HCEC 1CT (cell line): ENCODE data around the gene RANBP3.
"Not testable (repeated sequence)": the region's sequence is repeated elsewhere in the genome, so short reads cannot be mapped to it uniquely, and the experiment has no call there.

ENCODE experiments used
- DNase-seq: peaks from one replicate; pipeline ENCODE4 v3.0.0-alpha.2; 2017

RANBP3 gene

DNA sequence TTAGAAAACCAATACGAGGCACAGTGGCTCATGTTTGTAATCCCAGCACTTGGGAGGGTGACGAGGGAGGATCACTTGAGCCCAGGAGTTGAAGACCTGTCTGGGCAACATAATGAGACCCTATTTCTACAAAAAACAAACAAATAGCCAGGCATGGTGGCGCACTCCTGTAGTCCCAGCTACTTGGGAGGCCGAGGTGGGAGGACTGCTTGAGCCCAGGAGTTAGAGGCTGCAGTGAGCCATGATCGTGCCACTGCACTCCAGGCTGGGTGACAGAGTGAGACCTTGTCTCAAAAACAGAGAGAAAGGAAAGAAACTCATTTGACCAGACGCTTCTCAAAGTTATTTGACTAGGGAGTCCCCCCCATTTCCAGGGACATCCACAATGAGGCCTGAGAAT is 14.7 kb downstream of the RANBP3 start:
- DNase-seq = not testable (repeated sequence)

DNA sequence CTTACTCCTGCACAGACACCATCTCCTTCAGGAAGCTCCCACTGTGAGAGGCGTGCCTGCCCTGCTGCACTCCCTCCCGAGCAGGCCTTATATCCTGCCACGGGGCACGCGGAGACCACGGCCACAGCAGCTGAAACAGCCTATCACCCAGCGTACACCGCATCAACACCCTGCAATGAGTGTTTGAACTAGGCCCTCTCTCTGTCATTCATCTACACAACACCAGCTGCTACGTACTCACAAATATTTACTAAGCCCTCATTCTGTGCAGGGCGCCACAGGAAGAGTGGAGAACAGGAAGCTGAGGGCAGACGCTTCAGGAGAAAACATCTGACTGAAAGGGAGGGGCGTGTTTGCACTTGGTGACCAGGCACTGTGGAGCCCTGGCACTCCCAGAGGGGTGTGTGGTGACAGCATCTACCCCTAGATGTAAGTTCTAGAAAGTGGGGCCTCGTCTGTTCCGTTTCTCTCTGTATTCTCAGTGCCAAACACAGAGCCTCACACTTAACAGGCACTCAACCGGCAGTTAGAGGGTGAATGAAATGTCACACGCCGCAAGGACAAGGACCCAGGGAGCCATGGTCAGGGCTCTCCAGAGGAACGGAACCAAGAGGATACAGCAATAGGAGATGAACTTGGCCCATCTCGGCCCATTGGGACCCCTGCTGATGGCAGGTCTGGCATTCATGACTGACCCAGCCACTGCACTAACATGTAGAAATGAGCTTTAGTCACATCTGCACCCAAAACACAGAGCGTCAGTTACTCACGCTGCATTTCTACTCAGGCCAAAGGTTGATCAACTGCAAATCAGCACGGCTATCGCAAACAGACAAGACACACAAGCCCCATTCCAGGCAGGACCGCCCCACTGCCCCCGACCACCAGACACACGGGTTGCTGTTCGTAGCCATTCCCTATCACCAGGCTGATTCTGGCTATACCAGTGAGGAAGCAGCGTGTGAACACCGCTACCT is 15.7 kb downstream of the RANBP3 start:
- peak; percentile 60 for DNase-seq

DNA sequence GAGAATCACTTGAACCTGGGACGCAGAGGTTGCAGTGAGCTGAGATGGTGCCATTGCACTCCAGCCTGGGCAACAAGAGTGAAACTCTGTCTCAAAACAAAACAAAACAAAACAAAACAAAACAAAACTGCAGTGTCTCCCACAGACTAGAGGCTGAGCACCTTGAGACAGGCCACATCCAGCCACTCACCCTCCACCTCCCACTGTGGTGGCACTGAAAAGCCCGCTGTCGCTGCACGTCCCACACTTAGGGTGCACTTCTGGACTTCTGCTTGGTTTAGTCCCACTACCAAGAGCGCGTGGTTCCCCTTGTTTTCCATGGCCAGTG is 16.3 kb downstream of the RANBP3 start:
- not testable (repeated sequence) for DNase-seq

DNA sequence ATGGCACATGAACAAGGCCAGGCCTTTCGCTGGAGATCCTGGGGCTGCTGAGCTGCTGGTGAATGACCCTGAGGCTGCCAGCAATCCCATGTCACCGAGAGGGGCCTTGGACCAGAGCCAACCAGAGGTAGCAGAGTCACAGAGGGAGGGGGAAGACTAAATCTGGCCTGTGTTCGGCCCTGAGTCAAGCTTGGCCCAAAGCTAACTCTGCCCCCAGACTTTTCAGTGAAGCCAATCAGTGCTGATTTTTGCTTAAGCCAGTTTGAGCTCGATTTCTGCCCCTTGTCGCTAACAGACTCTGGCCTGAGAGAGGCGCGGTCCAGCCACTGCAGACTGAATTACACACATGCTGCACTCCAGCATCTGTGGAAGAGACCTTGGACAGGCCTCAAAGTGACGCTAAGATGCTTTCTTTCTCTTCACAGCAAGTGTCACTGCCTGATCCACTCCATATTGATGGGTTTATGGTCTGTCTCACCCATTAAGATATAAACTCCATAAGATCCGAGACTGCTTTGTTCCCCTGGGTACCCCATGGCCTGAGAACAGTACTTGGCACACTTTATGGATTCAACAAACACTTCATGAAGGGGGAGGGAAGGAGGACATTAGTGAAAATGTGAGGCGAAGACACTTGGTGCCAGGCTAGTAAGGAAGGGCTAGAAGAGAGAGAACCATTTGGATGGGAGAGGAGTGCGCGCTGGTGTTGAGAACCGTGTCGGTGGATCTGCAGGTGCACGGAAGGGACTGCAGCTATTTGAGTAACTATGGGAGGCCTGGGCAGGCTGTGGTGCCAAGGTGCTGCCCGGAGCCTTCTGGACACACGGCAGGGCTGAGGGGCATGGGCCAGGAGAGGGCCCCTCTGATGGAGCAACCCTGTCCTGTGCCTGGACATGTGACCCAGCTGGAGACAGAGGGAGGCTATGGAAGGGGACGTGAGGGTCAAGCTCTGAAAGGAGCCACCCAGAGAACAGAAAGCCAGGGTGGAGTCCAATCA is 17.6 kb downstream of the RANBP3 start:
- no peak for DNase-seq

DNA sequence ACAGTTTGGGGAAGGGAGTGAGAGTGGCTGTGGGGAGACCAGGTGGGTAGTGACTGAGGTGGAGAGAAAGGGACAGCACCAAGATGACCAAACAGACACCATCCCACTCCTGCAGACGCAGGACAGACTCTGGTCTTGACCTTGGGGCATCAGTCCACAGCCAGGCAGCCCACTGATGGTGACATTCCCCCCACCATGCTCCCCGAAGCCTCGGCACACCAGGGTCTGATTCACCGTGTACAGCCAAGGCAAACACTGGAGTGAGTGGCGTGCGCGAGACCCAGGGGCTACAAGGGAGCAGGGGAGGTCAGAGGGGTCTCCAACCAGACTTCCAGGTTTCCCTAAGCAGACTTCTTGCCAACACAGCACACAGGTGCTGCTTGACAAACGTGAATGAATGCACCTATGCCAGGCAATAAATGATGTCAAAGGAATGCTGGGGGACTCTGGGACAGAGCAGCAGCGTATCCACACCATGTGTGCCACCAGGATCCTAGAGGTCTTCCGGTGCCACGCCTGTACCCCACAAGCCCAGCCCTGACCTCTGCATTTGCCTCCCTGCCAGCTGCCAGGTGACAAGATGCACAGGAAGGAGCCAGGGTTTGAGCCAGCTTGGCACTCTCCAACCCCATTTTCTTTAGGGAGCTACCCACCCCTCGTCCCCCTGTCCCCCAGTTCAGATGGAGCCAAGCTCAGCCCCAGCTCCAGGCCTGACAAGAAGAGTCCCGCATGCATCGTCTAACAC is 18.5 kb downstream of the RANBP3 start:
- no peak for DNase-seq

DNA sequence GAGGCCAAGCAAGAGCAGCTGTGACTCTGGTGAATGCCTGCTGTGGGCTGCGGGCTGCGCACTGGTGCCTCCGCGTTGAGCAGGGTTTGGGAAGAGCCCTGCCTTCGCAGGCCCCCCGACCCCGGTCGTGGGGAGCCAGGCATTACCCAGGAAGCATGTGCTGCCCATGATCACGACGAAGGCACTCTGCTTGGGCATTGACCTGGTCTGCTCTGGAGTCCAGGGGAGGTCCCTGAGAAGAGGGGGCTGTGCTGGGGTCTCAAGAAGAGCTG is 19.2 kb downstream of the RANBP3 start:
- DNase-seq = no peak

DNA sequence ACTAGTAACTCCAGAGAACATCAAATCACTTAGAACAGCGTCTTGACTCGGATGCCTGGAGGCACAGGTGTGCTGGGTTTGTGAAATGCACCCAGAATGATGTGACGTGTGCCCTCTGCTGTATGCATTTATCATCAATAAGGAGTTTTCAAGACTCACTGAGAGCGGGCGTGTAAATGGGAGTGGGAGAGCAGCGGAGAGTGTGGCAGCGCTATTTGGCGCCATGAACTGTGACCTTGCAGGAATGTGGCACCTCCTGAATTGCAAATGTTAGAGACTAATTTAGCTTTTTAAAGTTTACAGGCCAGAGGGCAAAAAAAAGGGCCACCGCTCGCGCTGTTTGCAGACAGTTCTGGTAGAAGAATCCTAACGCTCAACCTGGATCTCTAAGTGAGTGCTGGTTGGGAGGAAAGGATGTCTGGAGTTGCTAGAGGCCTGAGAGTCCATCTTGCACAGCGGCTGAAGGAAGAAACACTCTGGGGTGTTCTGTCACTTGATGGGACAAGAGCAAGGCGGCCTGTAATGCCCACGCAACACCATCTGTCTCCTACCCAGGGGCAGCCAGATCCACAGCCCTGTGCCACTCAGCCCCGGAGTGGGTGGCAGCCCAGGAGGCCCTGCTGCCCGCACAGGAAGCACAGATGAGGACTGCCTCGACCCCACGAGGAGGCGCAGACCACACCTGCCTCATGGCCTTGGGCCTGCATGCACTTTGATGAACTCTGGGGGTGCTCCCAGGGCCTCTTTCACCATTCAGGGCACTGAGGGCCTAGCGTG is 19.7 kb downstream of the RANBP3 start:
- DNase-seq = no peak

DNA sequence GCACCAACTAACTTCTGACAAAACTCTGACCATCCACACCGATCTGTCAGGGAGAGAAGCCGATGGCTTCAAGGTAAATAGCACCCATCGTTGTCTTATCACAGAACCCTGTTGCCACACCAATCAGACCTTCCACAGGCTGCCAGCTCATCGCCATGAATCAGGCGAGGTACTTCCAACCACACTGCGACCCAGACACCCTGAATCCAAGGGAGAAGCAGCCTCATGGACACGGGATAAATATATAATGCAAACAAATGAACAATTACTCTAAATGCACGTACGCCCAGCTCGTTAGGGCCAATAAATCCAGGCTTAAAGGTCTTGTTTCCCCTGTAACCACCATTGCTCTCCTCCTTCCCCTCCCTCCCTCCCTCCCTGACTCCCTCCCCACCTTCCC is 20.8 kb downstream of the RANBP3 start:
- peak; percentile 47 for DNase-seq

DNA sequence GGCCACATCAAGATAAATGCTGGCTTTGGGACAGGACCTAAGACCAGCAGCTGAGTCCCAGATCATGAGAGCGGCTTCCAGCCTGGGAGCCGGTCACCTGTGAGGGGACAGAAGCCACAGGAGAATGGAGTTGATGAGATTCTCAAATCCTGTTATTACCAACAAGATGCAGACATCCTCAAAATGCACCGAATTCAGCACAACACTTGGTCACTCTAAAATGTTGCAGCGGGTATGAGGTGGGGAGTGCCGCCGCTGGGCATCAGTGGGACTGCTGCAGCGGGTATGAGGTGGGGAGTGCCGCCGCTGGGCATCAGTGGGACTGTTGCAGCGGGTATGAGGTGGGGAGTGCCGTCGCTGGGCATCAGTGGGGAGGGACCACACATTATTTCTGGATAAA is 21.2 kb downstream of the RANBP3 start:
- DNase-seq = no peak

DNA sequence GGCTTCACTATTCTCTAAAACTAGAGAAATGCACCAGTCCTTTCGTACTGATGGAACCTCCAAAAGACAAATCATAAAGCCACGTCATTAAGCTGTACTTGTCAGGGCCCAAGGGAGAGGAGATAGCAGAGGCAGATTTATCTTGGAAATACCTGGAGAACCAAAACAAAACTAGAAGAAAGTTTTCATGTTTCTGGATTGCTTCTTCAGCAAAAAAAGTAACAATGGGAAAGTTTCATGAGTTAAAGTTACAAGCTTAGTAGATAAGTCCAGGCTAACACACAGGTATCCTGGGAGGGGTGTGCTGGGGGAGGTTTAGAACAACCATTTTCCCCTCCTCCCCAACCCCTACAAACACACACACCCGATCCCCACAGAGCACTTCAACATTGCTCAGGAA is 21.6 kb downstream of the RANBP3 start:
- no peak for DNase-seq

DNA sequence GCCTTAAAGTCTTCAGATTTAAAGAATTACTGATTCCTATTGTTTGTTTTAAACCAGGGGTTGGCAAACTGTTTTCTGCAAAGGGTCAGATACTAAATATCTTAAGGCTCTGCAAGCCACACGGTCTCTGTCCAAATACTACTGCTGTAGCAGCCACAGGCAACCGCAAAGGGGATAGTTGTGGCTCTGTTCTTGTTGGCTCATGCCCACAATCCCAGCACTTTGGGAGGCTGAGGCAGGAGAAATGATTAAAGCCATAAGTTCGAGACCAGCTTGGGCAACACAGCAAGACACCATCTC is 22.4 kb downstream of the RANBP3 start:
- no peak for DNase-seq

DNA sequence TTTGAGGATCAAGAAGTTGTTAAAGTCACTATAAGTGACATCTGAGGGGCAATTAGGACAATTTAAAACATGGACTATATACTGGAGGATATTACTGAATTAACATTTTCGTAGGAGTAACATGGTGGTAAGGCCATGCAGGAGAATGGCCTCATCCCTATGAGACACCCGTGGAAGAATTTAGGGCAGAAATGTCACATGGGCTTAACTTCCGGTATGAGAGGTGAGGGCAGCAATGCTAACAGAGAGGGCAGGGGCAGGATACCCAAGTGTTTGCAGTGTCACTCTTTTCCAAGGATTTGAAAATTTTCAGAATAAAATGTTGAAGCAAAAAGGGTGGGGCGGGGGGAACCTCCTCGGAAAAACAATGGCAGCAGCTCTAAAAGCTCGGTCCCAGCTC is 23.6 kb downstream of the RANBP3 start:
- peak; percentile 40 for DNase-seq

DNA sequence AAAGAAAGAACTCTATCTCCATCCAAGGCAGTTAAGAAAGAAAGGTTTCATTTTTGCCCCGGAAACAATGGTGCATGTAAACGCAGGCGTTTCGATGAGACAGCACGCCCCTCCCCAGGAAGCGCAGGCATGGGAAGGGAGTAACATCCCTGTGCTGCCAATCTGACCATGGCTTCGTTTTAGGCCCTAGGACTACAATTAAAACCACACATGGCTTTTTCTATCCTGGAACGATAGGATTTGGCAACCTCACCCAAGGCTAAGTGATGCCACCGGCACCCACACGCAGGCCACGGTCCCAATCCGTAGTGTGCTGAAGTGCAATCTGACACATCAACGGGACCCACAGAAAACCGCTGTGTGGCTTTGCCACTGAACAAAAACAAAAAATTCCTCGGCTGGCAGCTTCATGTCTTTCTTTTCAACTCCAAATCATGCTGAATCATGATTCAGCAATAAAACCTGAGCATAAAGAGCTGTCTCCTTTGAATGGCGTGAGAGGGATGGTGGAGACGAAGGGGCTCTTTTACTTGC is 24.2 kb downstream of the RANBP3 start:
- DNase-seq = no peak

DNA sequence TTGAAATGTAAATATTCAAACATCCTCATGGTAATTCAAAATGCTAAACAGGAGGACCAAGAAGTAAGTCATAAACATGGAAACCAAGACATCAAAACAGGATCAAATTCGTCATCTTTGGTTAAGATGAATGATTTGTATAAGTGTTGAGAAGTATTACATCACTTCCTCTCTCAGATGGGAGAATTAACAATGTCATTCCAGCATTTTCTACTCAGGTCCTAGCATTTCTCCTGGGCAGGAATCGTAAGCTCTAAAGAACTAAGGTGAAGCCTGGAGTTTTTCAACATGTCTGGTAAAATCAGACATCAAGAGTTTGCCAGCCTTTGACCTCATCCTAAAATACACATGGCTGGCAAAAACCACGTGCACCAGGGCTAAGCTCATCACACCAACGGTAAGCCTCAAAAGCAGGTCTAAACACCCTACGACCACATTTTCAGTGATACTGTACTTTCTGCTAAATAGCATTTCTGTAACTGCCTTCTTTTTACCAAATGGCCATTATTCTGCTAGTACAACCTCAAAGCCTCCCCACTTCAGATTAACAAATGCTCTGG is 24.8 kb downstream of the RANBP3 start:
- peak; percentile 41 for DNase-seq

DNA sequence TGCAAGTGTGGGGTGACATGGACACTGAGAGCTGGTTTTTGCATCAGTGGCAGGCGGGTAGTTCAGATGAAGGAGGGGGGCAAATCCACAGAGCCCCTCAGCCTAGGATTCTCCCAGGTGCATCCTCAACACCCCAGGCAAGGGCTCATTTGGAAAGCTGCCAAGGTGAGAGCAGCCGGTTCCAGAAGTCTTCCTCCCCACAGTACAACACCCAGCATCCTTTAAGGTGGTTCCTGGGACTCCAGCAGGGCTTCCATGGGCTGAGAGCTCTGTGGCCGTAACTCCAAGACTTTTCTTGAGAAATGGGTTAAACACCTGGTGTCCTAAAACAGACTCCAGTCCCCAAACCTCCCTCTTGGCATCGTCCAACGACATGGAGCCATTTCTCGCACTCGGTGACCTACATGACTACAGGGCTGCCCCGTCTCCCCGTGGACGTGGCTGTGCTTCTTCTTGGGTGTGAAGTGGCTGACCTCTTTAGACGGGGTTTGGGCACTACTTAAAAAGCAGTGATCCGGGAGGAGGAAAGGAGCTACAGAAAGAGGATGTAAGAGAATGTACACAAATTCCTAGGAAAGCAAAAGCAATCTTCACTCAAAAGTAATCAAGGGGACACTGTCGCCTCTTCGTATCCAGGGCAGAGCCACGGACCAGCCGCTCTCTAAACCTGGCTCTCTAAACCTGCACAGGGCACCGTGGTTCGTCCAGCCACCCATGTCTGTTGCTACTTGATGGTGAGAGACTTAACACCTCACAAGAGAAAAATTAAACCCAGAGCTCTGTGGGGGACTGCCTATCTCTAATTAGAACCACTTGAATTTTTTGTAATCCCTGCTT is 25.5 kb downstream of the RANBP3 start:
- no peak for DNase-seq

DNA sequence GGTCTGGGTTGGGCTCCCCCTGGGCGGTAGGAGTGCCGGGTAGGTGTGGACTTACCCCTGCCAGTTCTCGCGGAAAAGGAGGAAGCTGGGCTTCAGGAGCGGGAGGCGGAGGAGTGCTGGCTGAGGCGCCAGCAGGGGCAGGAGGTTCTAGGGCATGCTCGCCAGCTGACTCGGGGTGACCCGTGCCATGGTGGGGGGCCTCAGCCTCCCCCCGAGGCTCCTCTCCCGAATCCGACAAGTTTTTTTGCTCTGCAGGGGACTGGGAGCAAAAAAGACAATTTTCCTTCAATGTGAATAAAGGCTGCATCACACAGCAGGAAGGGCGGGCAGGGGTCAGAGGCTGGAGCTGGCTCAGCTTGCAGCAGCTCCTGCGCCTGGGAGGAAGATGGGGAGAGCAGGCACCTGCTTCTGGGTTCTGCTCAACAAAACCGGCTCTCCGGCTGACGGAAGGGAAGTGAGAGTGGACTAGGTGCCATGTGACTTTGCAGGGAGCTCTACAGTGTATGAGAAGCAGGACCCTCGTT is 26.5 kb downstream of the RANBP3 start:
- no peak for DNase-seq

DNA sequence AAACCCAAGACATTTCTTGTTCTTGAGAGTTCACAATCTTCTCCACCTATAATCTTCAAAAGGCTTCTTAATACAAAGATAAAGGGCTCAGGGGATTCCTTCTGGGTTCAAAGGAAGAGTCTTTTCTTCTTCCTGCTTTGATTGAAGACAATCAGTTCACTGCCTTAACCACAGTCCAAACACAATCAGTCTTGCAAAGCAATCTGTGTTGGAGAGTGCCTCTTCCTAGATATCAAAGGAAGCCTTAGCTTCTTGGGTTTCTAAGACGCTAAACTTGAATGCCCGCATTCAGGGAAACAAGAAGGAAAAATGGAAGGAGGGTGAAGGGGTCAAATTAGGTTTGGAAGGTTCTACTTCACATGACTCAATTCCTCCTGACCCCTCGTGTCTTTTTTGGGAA is 27.2 kb downstream of the RANBP3 start:
- DNase-seq = no peak

DNA sequence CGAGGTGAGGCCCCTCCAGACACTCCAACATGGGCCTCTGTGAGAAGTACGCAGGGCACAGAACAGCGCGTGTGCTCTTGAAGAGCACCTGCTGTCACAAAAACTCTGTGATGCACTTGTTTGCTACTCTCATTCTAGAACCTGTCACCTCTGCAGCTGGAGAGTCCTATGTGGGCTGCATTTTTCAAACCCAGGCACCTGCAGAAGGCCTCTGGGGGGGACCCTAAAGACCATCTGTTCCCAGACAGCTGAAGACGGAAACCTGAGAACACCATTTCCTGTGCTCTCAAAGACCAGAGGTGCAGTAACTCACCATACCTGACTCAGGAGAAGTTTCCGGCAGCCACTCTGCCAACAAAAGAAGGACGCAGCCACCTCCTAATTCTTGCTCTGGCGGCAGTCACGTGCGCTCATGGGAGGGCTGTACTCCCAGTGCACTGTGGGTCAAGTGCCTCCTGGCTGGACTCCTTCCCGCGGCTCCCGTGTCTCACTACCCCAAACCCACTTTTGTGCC is 28.1 kb downstream of the RANBP3 start:
- no peak for DNase-seq

DNA sequence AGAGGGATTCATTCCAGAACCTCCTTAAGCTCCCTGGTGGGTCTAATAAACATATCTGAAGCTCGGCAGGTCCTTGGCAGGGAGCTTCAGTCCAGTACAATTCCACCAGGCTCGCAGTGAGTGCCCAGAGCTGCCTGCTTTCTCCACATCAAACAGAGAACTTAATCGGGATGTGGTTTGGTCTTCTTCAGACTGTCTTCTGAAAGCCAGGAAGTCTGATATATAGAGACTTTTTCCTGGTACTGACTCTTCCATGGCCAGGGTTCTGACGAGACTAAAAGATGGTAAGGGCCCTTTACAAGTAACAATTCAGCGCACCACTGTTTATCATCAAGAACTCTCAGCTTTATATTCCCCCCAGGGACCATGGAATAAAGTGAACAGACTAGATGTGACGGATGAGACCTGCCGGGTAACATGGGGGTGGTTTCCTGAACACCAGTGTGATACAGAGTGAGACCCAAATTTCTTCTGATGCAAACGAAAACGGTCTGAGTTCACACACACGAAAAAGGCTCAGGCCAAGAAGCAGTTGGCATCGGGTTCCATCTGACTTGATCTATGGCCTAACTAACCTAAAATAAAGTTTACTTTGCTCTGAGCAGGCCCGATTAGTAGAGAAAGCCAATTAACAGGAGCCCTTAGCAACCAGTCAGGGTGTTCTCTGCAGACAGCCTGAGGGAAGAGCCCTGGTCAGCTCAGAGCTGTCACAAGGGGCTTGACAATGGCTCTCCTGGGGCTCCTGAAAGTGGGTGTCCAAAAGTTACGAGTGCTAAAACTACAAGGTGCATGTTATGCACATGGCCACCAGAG is 29.0 kb downstream of the RANBP3 start:
- DNase-seq = no peak

DNA sequence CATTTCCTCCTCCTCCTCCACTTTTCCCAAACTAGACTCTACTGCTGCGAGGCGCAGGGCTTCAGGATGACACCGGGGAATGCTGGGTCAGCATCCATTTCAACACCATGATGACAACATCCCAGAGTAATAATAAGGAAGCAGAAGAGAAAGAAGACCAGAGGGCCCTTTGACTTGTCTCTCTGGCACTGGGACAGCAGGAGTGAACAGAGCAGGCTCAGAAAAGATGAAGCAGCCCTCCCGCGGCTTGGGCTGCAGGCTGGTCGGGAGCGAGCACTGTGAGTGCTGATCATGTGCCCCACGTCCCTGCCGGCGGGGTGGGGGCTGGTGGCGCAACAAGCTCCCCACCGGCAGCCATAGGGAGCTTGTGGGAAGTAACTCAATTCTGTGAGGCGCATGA is 30.5 kb downstream of the RANBP3 start:
- DNase-seq = peak; percentile 79
